Endothelial cell of umbilical vein (primary cell): Measurements from ENCODE around the gene ADAT3. TPM values are rescaled to one million over a fixed set of nuclear protein-coding genes. Genes with fewer than 3 reads are reported as not detected.

ENCODE experiments used
- BruUV-seq: library from RNA; stranded (reverse); fragments of 400-500 nt; replicated peaks from 2 replicates; lab custom pipeline; 2021; lab: Mats Ljungman, UMichigan
- CTCF ChIA-PET: fragments of 300-600, 350-600 bp; sonication (Branson Sonifier 250); formaldehyde crosslinking; loops from one replicate; lab custom pipeline; 2021; ENCODE audit warnings: antibody characterized with exemption, inconsistent platforms; lab: Charles Lee
- POLR2A ChIA-PET: fragments of 300-600, 350-600 bp; sonication (Branson Sonifier 250); formaldehyde crosslinking; loops from one replicate; lab custom pipeline; 2021; ENCODE audit warnings: antibody characterized with exemption, inconsistent platforms; lab: Charles Lee
- DNase-seq: peaks from one replicate; pipeline ENCODE4 v3.0.0-alpha.2; 2011; ENCODE audit warnings: low read depth, low spot score
- FAIRE-seq: peaks from 2 replicates; lab custom pipeline; 2011; peaks lifted over from hg19 to GRCh38; lab: Jason Lieb, UNC
- H2AFZ ChIP-seq: 2 replicates; pipeline ENCODE4 v1.6.0; 2012; ENCODE audit warnings: low read depth, low read length, control low read depth, inconsistent platforms
- H3K27ac ChIP-seq: 2 replicates; pipeline ENCODE4 v1.5.1; 2011; ENCODE audit warnings: low read depth, mild to moderate bottlenecking, control low read depth, low read length, moderate library complexity; ENCODE audit not compliant: insufficient read depth
- H3K27me3 ChIP-seq, 2 experiments: 2 replicates each; pipeline versions ENCODE4 v1.6.0 to v1.6.1; 2011; ENCODE audit warnings: low read length in 2 of 2, mixed read lengths in 1 of 2; ENCODE audit not compliant: control insufficient read depth in 2 of 2, insufficient read depth in 2 of 2
- H3K36me3 ChIP-seq, 2 experiments: 2 replicates in 1 of 2; 3 replicates in 1 of 2; pipeline ENCODE4 v1.5.1; 2011; ENCODE audit warnings: low read length in 2 of 2, mild to moderate bottlenecking in 1 of 2, moderate library complexity in 1 of 2; ENCODE audit not compliant: control insufficient read depth in 2 of 2, insufficient read depth in 2 of 2; ENCODE audit errors: extremely low read depth in 1 of 2
- H3K4me1 ChIP-seq: 3 replicates; pipeline ENCODE4 v1.5.1; 2011; ENCODE audit warnings: mild to moderate bottlenecking, low read length; ENCODE audit not compliant: control insufficient read depth, insufficient read depth; ENCODE audit errors: extremely low read depth
- H3K4me2 ChIP-seq: 2 replicates; pipeline ENCODE4 v1.6.1; 2011; ENCODE audit warnings: low read length, control low read depth, mixed read lengths; ENCODE audit not compliant: insufficient read depth
- H3K4me3 ChIP-seq, 3 experiments: fragments of 200-600 bp in 1 of 3; sonication (generic), shearing (Covaris generic) in 1 of 3; replicated peaks in 1 of 3; 2 replicates each; pipeline ENCODE4 v1.5.1; 2011 to 2016; ENCODE audit warnings: control low read depth in 3 of 3, low read length in 3 of 3, mild to moderate bottlenecking in 2 of 3, inconsistent platforms in 1 of 3, low read depth in 1 of 3, moderate library complexity in 1 of 3; ENCODE audit not compliant: insufficient read depth in 1 of 3
- H3K79me2 ChIP-seq: 2 replicates; pipeline ENCODE4 v1.6.0; 2012; ENCODE audit warnings: low read length, inconsistent platforms; ENCODE audit not compliant: control insufficient read depth, insufficient read depth
- H3K9ac ChIP-seq: replicated peaks from 2 replicates; pipeline ENCODE3; 2011; ENCODE audit warnings: low read length, control low read depth; ENCODE audit not compliant: insufficient read depth; ENCODE audit errors: extremely low read depth
- H3K9me1 ChIP-seq: replicated peaks from 3 replicates; pipeline ENCODE4 v1.6.0; 2011; ENCODE audit warnings: mild to moderate bottlenecking, low read length; ENCODE audit not compliant: control insufficient read depth, insufficient read depth; ENCODE audit errors: extremely low read depth
- H3K9me3 ChIP-seq: replicated peaks from 2 replicates; pipeline ENCODE4 v1.5.1; 2012; ENCODE audit warnings: low read length, inconsistent platforms; ENCODE audit not compliant: control insufficient read depth, insufficient read depth
- H4K20me1 ChIP-seq: replicated peaks from 2 replicates; pipeline ENCODE3; 2011; ENCODE audit warnings: mild to moderate bottlenecking, low read length; ENCODE audit not compliant: control insufficient read depth, insufficient read depth; ENCODE audit errors: extremely low read depth
- CTCF ChIP-seq, 2 donors: IDR thresholded peaks; 1 replicate in 1 of 2; 2 replicates in 1 of 2; pipeline ENCODE4 v1.5.1; 2011; ENCODE audit warnings: low read length in 2 of 2, mild to moderate bottlenecking in 2 of 2, moderate library complexity in 2 of 2, control low read depth in 1 of 2, inconsistent platforms in 1 of 2, low read depth in 1 of 2; ENCODE audit not compliant: insufficient read depth in 1 of 2; ENCODE audit errors: extremely low read depth in 1 of 2
- EZH2 ChIP-seq: IDR thresholded peaks from 2 replicates; pipeline ENCODE4 v1.6.1; 2012; ENCODE audit warnings: borderline replicate concordance, low read depth, mild to moderate bottlenecking, moderate library complexity, low read length, inconsistent platforms; ENCODE audit not compliant: severe bottlenecking
- GATA2 ChIP-seq: IDR thresholded peaks from 2 replicates; pipeline ENCODE4 v1.7.0; 2011; ENCODE audit warnings: low read depth, mild to moderate bottlenecking, moderate library complexity, mixed read lengths, low read length; ENCODE audit not compliant: insufficient read length, insufficient read depth
- JUN ChIP-seq: IDR thresholded peaks from 2 replicates; pipeline ENCODE4 v1.6.1; 2011; ENCODE audit warnings: borderline replicate concordance, low read depth; ENCODE audit not compliant: insufficient read length, insufficient read depth
- MAX ChIP-seq: IDR thresholded peaks from 2 replicates; pipeline ENCODE4 v1.6.1; 2011; ENCODE audit not compliant: insufficient read depth, insufficient read length
- MYC ChIP-seq: IDR thresholded peaks from one replicate; pipeline ENCODE4 v1.6.1; 2011; ENCODE audit warnings: mild to moderate bottlenecking, low read depth, low read length
- POLR2A ChIP-seq: IDR thresholded peaks from 2 replicates; pipeline ENCODE4 v1.6.1; 2012; ENCODE audit warnings: low read depth, mild to moderate bottlenecking, control low read depth, low read length
- POLR2AphosphoS5 ChIP-seq: IDR thresholded peaks from 2 replicates; pipeline ENCODE4 v1.6.1; 2012; ENCODE audit warnings: low read depth, mild to moderate bottlenecking, control low read depth, low read length, moderate library complexity; ENCODE audit not compliant: insufficient read depth
- dilution Hi-C: fragments of 300-500 bp; cut with MboI; formaldehyde crosslinking; loops from one replicate; pipeline ENCODE4 v1.15.0; 2019; ENCODE audit warnings: low sequenced_read_pairs; ENCODE audit not compliant: extremely low pct_ligation_motif_present
- intact Hi-C: fragments of 100-400 bp; cut with micrococcal nuclease; formaldehyde crosslinking; loops from one replicate; pipeline ENCODE4 v1.10.0; 2022
- polyA plus RNA-seq, 4 experiments: library from polyadenylated mRNA; depleted of rRNA in 3 of 4; stranded (reverse) in 3 of 4; unstranded in 1 of 4; fragments of >200 nt; gene quantifications; 2 replicates each; pipeline versions ENCODE4 v1.2.1 to v1.2.3, GENCODE V29; 2011 to 2012; ENCODE audit warnings: missing spikeins in 1 of 4
- total RNA-seq: library from RNA; stranded (reverse); gene quantifications from 2 replicates; pipeline ENCODE4 v1.2.3, GENCODE V29; 2021

ADAT3 gene
- total and polyA plus RNA-seq, 2 donors (not counting 3 experiments of a cell fraction or from before 2014, with no cell fraction given): 5.7 to 11.7 TPM

- DNase-seq (peak; percentile 91), FAIRE-seq (peak; percentile 95)
- CTCF ChIA-PET: interaction anchor here (0.9 to 2.9 kb wide), 9 partner anchors 9 to 53 kb away, joined by 3 to 44 read pairs (median 4); partner anchors contain the start of gene ABHD17A
- Histone ChIP-seq H3K36me3 (peaks cover 0 to 5% of the 10 kb centered on the region in 2 experiments), H2AFZ (peak overlapping the region; percentile 36), H3K27ac (peak overlapping the region; percentile 92), H3K4me1 (peaks cover 21% of the 10 kb centered on the region), H3K4me2 (peak overlapping the region; percentile 92), H3K79me2 (peaks cover 40% of the 10 kb centered on the region), H3K4me3 (peak overlapping the region; percentile 52 to 83 (median 72)), H3K27me3 (no peaks in the 10 kb centered on the region), H3K9me1 (no peaks in the 10 kb centered on the region), H4K20me1 (no peaks in the 10 kb centered on the region), H3K9me3 (no peaks in the 10 kb centered on the region), H3K9ac (peak overlapping the region; percentile 97)
- TF ChIP-seq POLR2AphosphoS5 (peak; percentile 97), MYC (peak; percentile 30), EZH2 (no peak), POLR2A (peak; percentile 88), MAX (peak; percentile 98), GATA2 (no peak), CTCF (IDR thresholded peaks at IDR 0.05; ENCODE audit: extremely low read depth in 1 of 2, insufficient read depth in 1 of 2, low read depth in 1 of 2, low read length in 2 of 2) (no peak), JUN (no peak)
- POLR2A ChIA-PET: no interaction called here
- dilution Hi-C loops: no loop called here
- intact Hi-C loops: loop anchor here (1.0 kb wide), 2 partner anchors 12 to 29 kb away; partner anchors contain the start of genes ADAT3 and SCAMP4
- TSS peak; percentile 57 for BruUV-seq
Measured at GRCh38 chr19:1875646-1876495, 29.3 kb upstream of the ADAT3 start.
